GM18526 (cell line): ENCODE results near the gene NR3C2.

Experiments
- POLR2A ChIP-seq: IDR thresholded peaks from 3 replicates; pipeline ENCODE4 v1.6.1; 2011; ENCODE audit not compliant: insufficient read length; ENCODE audit errors: extremely low read depth

The NR3C2 gene

DNA sequence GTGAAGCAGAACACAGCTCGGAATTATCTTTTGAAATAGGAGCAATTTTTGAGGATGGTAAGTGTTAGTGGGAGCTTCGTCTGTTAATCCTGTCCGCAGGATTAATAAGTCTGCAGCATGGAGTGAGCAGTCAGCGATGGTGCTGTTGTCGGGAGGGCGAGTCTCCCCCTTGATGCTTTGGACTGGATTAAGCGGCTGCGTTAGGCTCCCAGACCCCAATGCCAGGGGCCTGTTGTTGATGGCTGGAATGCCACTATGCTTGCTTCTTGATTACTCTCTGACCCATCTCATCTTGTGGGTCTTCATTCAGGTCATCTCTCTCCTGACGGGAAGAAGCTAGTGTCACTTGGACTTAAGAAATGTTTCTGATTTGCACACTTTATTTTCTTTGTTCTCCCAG, 377.8 kb downstream of the NR3C2 start:
- TF ChIP-seq POLR2A = no peak

DNA sequence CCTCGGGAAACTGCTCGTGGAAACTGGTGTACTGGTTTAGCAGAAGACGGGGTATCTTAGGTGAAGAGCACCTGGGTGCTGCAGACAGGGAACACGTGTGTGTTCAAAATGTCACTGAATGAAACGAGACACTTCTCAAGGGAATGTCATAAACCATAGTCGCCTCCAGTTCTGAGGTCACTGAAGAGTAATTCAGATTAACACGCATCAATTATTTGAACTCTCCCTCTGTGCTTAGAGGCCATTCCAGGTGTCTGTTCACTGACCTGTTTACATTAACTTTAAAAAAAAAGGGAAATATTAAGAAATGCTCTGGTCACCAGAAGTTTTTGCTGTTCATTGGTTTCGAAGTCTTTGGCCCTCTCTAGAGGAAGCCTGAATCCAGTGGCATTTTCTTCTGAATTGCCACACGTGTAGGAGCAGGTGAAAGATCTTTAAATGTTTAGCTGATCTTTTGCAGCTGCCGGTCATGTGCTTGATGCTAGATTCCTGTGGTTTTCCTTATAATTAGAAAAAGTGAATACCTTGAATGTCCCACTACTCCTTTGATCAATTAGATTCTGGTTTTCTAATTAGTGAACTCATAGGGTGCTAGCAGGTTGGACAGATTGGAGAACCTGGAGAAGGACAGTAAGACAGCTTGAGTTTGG, 379.8 kb downstream of the NR3C2 start:
- TF ChIP-seq POLR2A = no peak

GRCh38 chr4:148061795-148062194, 380.4 kb downstream of the NR3C2 start:
- TF ChIP-seq POLR2A = no peak

DNA sequence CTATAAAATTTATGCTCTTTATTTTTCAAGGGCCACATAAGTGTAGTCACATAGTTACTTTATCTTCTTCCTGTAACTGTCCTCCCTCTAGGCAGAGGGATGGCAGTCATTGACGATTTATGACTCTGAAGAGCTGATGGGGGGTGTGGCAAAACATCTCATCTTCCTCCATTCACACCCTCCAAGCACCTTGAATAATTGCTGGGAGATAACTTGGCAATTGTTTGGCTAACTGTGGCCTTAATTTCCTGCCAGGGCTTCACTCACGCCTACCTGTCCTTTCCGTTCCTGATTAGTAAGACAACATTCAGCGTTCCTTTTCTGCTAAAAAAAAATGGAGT, 381.1 kb downstream of the NR3C2 start:
- TF ChIP-seq POLR2A = no peak

DNA sequence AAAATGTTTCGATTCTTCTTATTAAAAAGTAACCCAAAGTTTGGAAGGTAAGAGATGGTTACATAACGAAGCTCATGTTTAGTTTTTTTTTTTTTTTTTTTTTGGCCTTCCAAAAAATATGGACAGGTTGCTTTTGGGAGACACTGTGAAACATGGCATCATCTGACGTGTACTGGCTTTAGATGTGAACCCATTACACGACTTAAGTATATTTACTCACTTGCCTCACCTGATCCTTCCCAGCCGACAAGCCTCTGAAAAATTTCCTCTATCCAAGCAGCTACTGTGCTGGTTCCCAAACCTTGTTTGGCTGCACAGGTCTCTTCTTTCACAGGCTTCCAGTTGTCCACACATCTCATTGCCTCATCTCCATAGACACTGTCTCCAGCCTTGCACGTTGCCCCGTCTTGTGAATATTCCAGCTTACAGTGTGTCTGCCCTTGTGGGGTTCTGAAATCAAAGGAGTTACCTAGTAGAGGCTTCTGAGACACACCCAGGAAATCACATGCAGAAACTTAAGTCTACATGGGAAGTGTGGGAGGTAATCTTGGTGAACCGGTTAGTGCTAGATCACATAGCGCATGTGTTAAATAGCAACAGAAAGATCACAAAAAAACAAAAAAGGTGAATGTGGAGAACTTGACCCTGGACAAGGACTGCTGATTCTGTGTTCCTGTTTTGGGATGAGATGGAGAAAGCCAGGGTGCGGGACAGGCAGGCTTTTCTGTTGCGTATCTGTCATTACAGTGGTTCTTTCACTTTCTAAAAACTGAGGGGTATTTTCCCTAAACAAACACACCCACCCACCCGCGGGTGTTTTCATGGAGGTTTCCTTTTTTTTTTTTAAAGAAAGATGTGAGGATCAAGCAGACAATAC, 381.7 kb downstream of the NR3C2 start:
- TF ChIP-seq POLR2A = no peak

GRCh38 chr4:148059617-148060180, 382.5 kb downstream of the NR3C2 start:
- no peak for TF ChIP-seq POLR2A

DNA sequence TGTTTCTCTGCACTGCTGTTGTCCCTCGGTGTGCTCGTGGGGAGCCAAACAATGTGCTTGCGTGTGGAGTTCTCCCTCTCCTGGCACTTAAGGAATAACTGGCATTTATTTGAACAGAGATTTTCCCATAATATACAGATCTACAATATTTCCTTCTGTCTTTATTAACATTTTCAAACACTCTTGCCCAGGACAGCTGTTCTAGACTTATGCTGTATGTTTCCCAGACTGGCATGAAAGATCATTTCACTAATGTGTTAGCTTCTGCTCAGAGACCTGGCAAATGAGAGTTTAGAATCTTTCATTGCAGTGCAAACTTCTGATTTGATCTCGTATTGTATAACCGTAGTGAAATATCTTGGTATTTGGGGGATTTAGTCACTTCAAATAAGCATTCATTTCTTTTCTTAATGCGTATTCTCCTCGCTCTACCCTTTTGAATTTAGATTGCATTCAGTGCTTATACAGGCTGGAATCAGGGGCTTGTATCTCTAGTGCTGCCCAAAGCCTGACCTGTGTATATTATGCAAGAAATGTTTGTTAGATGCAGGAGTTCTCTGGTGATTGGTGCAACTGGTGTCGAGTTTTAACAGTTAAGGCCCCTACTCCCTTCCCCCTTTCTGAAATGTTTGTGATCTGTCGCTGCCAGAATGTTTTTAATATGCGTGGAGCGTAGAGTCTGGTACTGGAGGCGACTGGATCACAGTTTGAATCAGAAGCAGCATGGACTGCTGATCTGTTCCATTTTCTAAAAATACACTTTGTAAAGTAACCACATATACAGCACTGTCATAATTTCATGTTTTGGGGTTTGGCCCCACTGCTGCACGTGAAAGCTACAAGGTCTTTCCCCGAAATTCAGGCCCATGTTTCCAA, 384.0 kb downstream of the NR3C2 start:
- TF ChIP-seq POLR2A = no peak

DNA sequence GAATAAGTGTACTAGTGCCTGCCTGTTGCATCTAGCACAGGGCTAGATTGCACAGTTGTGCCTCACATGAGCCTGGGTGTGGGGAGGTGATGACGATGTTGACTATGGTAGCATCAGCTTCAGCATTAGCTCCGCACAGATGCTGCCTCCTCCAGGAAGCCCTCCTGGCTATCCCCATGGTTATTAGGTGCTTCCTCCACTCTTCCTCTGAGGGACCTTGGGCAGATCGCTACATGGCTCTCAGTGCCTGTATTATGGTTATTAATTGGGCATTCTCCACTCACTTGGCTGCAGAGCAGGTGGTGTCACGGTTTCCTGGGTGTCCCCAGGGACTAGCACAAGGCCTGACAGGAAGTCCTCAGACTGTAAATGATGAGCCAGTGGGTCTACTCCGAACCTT, 384.7 kb downstream of the NR3C2 start:
- no peak for TF ChIP-seq POLR2A

DNA sequence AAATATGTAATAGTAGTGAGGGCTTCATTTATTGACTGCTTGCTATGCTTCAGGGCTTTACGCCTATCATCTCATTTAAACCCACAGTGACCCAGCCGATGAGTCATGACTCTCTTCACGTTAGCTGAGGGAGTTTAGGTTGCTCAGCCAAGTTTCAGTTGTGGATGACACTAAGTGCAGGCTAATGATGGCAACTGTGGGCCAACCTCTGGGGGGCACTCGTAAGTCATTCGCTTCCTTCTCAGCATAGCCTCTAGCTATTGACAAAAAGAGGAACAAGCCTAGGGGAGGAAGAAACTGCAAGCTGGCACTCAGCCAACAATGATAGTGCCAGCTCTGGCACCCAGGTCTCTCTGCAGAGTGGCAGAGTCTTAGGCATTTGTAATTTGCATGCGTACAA, 385.3 kb downstream of the NR3C2 start:
- TF ChIP-seq POLR2A = no peak

DNA sequence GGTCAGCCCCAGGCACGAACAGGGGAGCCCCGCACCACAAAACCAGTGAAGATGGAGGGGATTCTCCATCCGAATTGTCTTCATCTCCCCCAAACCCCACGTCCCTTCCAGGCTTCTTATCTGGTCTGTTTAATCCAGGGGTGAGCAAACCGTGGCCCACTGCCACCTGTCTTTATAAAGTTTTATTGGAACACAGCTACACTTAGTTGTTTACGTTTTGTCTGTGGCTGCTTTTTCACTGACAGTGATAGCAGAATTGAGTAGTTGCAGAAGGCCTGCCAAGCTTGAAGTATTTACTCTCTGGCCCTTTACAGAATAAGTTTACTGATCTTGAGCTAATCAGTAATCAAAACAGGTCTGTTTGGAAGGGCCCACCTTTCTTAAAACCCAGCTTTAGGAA, 386.4 kb downstream of the NR3C2 start:
- no peak for TF ChIP-seq POLR2A

DNA sequence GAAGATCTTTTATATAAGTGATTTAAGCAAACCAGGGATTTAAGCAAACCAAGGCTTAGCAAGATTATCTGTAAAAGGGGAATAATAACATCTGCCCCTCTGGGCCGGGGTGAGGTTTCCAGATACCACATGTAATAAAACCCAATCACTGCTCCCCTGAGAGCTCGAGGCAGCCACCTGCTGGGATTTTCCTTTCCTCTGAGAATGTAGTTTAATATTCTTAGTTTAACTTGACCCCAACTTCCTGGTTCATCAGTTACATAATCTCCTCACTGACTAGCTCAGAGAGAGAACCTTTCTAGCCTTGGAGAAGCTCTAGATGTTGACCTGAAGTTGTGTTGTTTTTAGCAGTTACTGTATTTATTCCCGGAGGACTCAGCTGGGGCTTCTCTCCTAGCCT, 387.9 kb downstream of the NR3C2 start:
- TF ChIP-seq POLR2A = no peak

DNA sequence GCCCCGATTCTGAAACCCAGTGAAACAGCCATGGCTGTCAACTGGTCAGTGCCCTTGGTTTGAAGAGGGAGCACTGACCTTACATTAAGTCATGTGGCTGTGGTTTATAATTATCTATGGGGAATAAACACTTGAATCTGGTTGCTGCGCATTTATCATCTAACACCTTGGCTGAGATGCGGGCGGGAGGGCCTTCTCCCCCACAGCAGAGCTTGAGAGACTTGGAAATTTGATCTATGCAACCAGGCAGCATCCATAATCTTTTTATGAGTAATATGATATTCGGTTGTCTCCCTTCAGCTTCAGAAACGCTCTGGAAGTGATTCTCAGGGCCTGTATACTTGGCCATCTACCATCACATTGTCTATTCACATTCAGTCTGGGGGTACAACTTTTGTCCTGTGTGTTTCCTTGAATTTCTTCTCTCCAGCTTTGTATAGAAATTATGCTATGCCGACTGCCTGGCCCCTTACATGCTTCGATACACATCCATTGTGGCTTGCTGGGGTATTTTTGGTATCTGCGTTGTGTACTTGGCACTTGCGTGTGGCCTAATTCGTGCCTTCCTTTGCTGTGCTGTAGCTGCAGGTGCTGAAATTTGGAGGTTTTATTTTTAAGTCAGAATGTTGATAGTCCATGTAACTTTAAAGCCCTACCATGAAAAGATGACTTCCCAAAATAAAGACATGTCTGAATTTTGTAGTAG, 388.8 kb downstream of the NR3C2 start:
- TF ChIP-seq POLR2A = no peak

DNA sequence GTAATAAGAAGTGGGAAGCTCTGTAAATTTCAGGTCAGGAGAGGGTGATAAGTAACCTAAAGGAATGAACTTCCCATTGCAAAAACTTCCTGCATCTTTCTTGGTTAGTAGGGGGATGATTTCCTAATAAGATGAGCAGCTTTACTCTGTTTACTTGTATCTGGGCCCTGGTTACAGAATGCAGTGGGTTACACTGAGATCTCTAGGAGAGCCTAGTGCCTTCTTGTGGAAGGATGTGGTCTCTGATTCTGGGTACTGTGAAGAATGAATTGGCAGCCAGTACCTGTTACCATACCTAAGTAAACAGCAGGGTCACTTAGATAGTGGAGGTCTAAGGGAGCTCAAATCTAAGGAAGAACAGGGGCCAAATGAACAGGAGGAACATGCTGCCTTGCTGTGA, 389.8 kb downstream of the NR3C2 start:
- no peak for TF ChIP-seq POLR2A

DNA sequence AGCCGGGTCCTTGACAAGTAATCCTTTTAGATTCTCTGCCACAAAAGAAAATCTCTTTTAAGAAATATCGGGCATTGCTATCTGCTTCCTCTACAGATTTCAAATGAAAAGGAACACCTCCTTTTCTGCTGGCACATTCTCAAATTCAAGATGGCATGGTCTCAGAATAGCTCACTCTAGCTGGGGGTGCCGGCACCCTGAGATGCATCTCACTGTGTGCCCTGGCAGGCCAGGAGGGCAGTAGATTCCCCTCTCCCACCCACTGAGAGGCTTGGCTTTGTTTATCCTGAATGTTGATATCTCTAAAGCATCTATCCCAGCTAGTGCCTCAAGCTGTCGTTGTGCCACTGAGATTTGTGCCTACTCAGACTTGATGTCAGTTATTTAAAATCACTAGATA, 390.8 kb downstream of the NR3C2 start:
- no peak for TF ChIP-seq POLR2A

GRCh38 chr4:148048598-148048997, 393.6 kb downstream of the NR3C2 start:
- TF ChIP-seq POLR2A = no peak
